CD4-positive, alpha-beta T cell treated with Interleukin-2 at 100 ng/mL for 4 hours (primary cell): ENCODE data around the gene RNF227.

Experiments
- DNase-seq: peaks from one replicate; pipeline ENCODE4 v3.0.0-alpha.2; 2020; ENCODE audit warnings: low spot score

RNF227 gene

GRCh38 chr17:7930841-7931631, 14.9 kb upstream of the RNF227 start:
- no peak for DNase-seq

- DNase-seq, result peak; percentile 55
Measured at GRCh38 chr17:7929158-7930023, 13.3 kb upstream of the RNF227 start, which contains the start of gene KCNAB3. Gene KCNAB3 (minus strand): TSS chr17:7929856. CDS start chr17:7929435, 421 bp downstream.

GRCh38 chr17:7927596-7927995, 11.5 kb upstream of the RNF227 start:
- no peak for DNase-seq

- peak; percentile 86 for DNase-seq
Measured at GRCh38 chr17:7922845-7923628, 6.9 kb upstream of the RNF227 start.

GRCh38 chr17:7922269-7922844, 6.3 kb upstream of the RNF227 start:
- DNase-seq, result no peak

GRCh38 chr17:7916808-7917207, 719 bp upstream of the RNF227 start:
- DNase-seq, result no peak

- DNase-seq, result no peak
Measured at GRCh38 chr17:7916385-7916682, 245 bp upstream of the RNF227 start.

- DNase-seq, result no peak
Measured at GRCh38 chr17:7915179-7915610, 894 bp downstream of the RNF227 start.

- peak; percentile 81 for DNase-seq
Measured at GRCh38 chr17:7912927-7913524, 3.1 kb downstream of the RNF227 start.

- DNase-seq, result no peak
Measured at GRCh38 chr17:7911116-7911515, 5.0 kb downstream of the RNF227 start.

GRCh38 chr17:7910711-7911110, 5.4 kb downstream of the RNF227 start:
- no peak for DNase-seq

GRCh38 chr17:7910281-7910680, 5.8 kb downstream of the RNF227 start:
- DNase-seq, result no peak

- DNase-seq, result no peak
Measured at GRCh38 chr17:7909089-7909488, 7.0 kb downstream of the RNF227 start.

GRCh38 chr17:7903154-7904103, 12.7 kb downstream of the RNF227 start:
- no peak for DNase-seq

- peak; percentile 43 for DNase-seq
Measured at GRCh38 chr17:7897773-7898172, 18.3 kb downstream of the RNF227 start.

- no peak for DNase-seq
Measured at GRCh38 chr17:7897090-7897489, 19.0 kb downstream of the RNF227 start.

GRCh38 chr17:7894866-7895265, 21.2 kb downstream of the RNF227 start:
- no peak for DNase-seq

- no peak for DNase-seq
Measured at GRCh38 chr17:7894226-7894625, 21.9 kb downstream of the RNF227 start.

- no peak for DNase-seq
Measured at GRCh38 chr17:7893187-7893880, 22.8 kb downstream of the RNF227 start.
